Spleen (tissue), 11 donors: ENCODE data around the gene FSTL4. TPM values are rescaled to one million over a fixed set of nuclear protein-coding genes. Genes with fewer than 3 reads are reported as not detected.
A peak's percentile ranks its signal among the peaks of the same experiment; 100 is the strongest.

Source experiments
- DNase-seq: peaks from one replicate; pipeline ENCODE4 v3.0.0-alpha.2; 2020
- H3K27ac ChIP-seq, 8 donors: fragments of 200-600 bp; sonication (generic) in 7 of 8; 1 replicate in 4 of 8; 2 replicates in 4 of 8; pipeline versions ENCODE4 v1.5.0 to v1.8.0; 2016 to 2021; ENCODE audit warnings: inconsistent platforms in 4 of 8, mild to moderate bottlenecking in 4 of 8, moderate library complexity in 1 of 8
- H3K27me3 ChIP-seq, 7 donors: fragments of 200-600 bp; sonication (generic) in 6 of 7; replicated peaks in 1 of 7; 1 replicate in 4 of 7; 2 replicates in 3 of 7; pipeline versions ENCODE4 v1.5.0 to v1.8.0; 2016 to 2021; ENCODE audit warnings: inconsistent platforms in 3 of 7, mild to moderate bottlenecking in 1 of 7
- H3K36me3 ChIP-seq, 6 donors: fragments of 200-600 bp; sonication (generic) in 5 of 6; 1 replicate in 4 of 6; 2 replicates in 2 of 6; pipeline versions ENCODE4 v1.5.0 to v1.8.0; 2016 to 2021; ENCODE audit warnings: inconsistent platforms in 2 of 6
- H3K4me1 ChIP-seq, 6 donors: fragments of 200-600 bp; sonication (generic) in 5 of 6; 1 replicate in 3 of 6; 2 replicates in 3 of 6; pipeline versions ENCODE4 v1.5.0 to v1.8.0; 2016 to 2021; ENCODE audit warnings: inconsistent platforms in 3 of 6
- H3K4me3 ChIP-seq, 8 donors: fragments of 200-600 bp; sonication (generic) in 7 of 8; 1 replicate in 4 of 8; 2 replicates in 4 of 8; pipeline versions ENCODE4 v1.5.0 to v1.8.0; 2016 to 2021; ENCODE audit warnings: inconsistent platforms in 4 of 8, mild to moderate bottlenecking in 4 of 8, moderate library complexity in 2 of 8
- H3K9me3 ChIP-seq, 8 donors: fragments of 200-600 bp; sonication (generic) in 7 of 8; 1 replicate in 4 of 8; 2 replicates in 4 of 8; pipeline versions ENCODE4 v1.5.0 to v1.8.0; 2016 to 2021; ENCODE audit warnings: inconsistent platforms in 4 of 8
- CTCF ChIP-seq, 11 experiments: fragments of 200-600 bp in 7 of 11; fragments of 450-650 bp in 4 of 11; sonication (generic) in 4 of 11; IDR thresholded peaks in 8 of 11; conservative IDR thresholded peaks in 3 of 11; 1 replicate in 7 of 11; 2 replicates in 4 of 11; pipeline versions ENCODE4 v1.4.0 to v1.8.0; 2016 to 2021; ENCODE audit warnings: antibody characterized with exemption in 11 of 11, inconsistent platforms in 4 of 11, mild to moderate bottlenecking in 1 of 11
- POLR2A ChIP-seq, 3 donors: fragments of 450-650 bp; IDR thresholded peaks; one replicate each; pipeline ENCODE4 v1.5.1; 2017; ENCODE audit warnings: antibody characterized with exemption in 3 of 3, mild to moderate bottlenecking in 1 of 3
- POLR2AphosphoS5 ChIP-seq, 3 donors: sonication (generic); formaldehyde crosslinking; IDR thresholded peaks; one replicate each; pipeline ENCODE4 v1.5.1; 2017; ENCODE audit warnings: antibody characterized with exemption in 3 of 3
- WGBS, 5 donors: extraction: QIAGEN DNeasy Blood & Tissue Kit in 3 of 5; methylation state at CpG; one replicate each; pipeline versions ENCODE4 v1.1.5 to v1.1.7; 2013 to 2018; 5-methylcytosine and 5-hydroxymethylcytosine counted together
- intact Hi-C: fragments of 100-400 bp; cut with DNase I; formaldehyde crosslinking; loops from one replicate; pipeline ENCODE4 v1.15.0; 2023; ENCODE audit warnings: low total_unique reads
- polyA plus RNA-seq, 3 donors: library from polyadenylated mRNA; stranded (reverse); fragments of 200-250 nt; gene quantifications; one replicate each; pipeline ENCODE4 v1.2.1, GENCODE V29; 2013
- total RNA-seq, 7 donors: library from RNA; depleted of rRNA in 3 of 7; stranded (reverse); fragments of >200 nt in 3 of 7; fragmentation: NEBNext Ultra II Directional in 4 of 7; extraction: Animal tissue kit (Norgen Biotek cat#: 25700) in 4 of 7; gene quantifications; one replicate each; pipeline versions ENCODE4 v1.1.0 to v1.2.1, GENCODE V29; 2016 to 2021
- donor health status: healthy with polysubstance abuse.
- donor health status: DM: no; HTN: no; CAD: no; lungs with moderate emphysema.
- donor health status: DM: no; HTN: no; CAD: no.
- donor health status: Bipolar disorder and iron deficiency.
- donor health status: healthy.
- donor health status: DM: no; HTN: no; CAD: no.
- donor health status: DM: yes; HTN: yes; CAD: no.

The FSTL4 gene
- total and polyA plus RNA-seq, 10 donors, result under 0.01 to 1.0 (median 0.37) TPM; not detected in 4

DNA sequence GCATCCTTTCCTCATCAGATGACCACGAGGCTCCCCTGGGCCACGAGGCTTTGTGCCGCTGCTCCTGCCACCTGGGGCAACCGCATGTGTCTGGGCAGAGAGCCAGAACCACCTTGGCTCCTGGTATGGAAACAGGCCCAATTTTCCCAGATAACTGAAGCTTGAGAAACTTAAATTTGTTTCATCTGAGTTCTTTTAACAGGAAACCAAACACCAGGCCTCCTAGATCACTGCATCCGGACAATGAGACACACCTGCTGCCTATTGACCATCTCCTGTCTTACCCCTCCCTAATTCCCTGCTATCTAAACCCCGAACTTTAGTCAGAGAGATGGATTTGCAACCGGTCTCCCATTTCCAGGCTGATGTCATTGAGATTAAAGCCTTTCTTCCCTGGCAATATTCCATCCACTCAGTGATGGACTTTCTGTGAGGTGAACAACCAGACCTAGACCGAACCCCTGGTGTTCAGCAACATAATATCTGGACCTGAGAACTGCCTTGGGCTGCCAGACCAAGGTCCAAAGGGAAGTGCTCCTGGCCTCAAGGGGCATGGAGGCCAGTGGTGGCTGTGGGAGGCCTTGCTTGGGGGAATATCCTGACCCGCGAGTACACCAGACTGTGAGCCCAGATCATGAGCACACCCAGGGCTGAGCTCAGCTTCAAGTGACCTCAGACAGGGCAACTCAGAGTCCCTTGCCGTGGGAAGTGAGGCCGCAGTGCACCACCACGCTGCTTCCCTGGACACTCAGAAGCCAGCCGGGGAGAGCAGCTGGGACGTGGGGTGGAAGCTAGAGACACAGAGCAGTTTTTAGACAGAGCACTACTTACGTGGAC, 360.8 kb downstream of the FSTL4 start:
- Histone ChIP-seq H3K27ac (no peak overlapping the region), H3K27me3 (no peaks in the 10 kb centered on the region), H3K4me1 (no peaks in the 10 kb centered on the region), H3K9me3 (no peaks in the 10 kb centered on the region), H3K36me3 (no peaks in the 10 kb centered on the region), H3K4me3 (no peak overlapping the region)
- intact Hi-C loops, result no loop called here
- no peak for TF ChIP-seq POLR2AphosphoS5 (IDR thresholded peaks at IDR 0.05)
- no peak for TF ChIP-seq POLR2A (IDR thresholded peaks at IDR 0.05)
- no peak for TF ChIP-seq CTCF (IDR thresholded peaks at IDR 0.05 in 8 of 11, conservative IDR thresholded peaks at IDR 0.05 in 3 of 11)
- DNase-seq, result peak; percentile 62
- 75 to 81% (median 77%) methylated on average over 16 of the region's 16 CpGs for WGBS, 5 donors

- TF ChIP-seq POLR2A (IDR thresholded peaks at IDR 0.05), result no peak
- TF ChIP-seq CTCF (IDR thresholded peaks at IDR 0.05 in 8 of 11, conservative IDR thresholded peaks at IDR 0.05 in 3 of 11), result no peak
- TF ChIP-seq POLR2AphosphoS5 (IDR thresholded peaks at IDR 0.05), result no peak
- Histone ChIP-seq H3K4me1 (no peaks in the 10 kb centered on the region), H3K27ac (no peak overlapping the region), H3K36me3 (no peaks in the 10 kb centered on the region), H3K9me3 (no peaks in the 10 kb centered on the region), H3K27me3 (no peaks in the 10 kb centered on the region), H3K4me3 (no peak overlapping the region)
- DNase-seq, result peak; percentile 67
- WGBS, 5 donors, result 69 to 81% (median 77%) methylated on average over 10 of the region's 10 CpGs
- intact Hi-C loops, result no loop called here
Measured at GRCh38 chr5:133250527-133250926, 361.8 kb downstream of the FSTL4 start.

DNA sequence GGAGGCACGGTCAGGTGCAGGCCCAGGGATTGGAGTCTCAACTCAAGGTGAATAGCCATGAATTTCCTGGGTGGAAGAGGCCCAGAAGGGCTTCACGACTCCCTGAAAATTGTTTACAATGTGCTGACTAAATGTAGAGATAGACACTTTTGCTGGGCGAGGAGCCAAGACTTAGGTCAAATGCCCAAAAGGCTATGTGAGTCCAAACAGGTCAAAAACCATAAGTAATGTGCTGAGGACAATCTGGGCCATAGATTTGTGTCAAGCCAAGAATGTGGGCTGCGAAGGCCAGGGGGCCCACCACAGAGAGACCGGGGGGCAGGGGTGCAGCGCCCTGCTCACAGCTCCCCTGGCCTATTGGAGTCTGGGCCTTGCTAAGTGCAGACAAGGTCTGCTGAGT, 362.7 kb downstream of the FSTL4 start:
- DNase-seq, result peak; percentile 21
- no peaks in the 10 kb centered on the region for H3K36me3 ChIP-seq
- no peaks in the 10 kb centered on the region for H3K27me3 ChIP-seq
- intact Hi-C loops, result no loop called here
- H3K27ac ChIP-seq, result no peak overlapping the region
- H3K4me3 ChIP-seq, result no peak overlapping the region
- no peaks in the 10 kb centered on the region for H3K4me1 ChIP-seq
- H3K9me3 ChIP-seq, result no peaks in the 10 kb centered on the region
- WGBS, 5 donors, result 81 to 90% (median 84%) methylated on average over 5 to 6 of the region's 6 CpGs
- TF ChIP-seq POLR2A (IDR thresholded peaks at IDR 0.05) (no peak), POLR2AphosphoS5 (IDR thresholded peaks at IDR 0.05) (no peak), CTCF (IDR thresholded peaks at IDR 0.05 in 8 of 11, conservative IDR thresholded peaks at IDR 0.05 in 3 of 11) (no peak)

GRCh38 chr5:133247881-133248624, 364.3 kb downstream of the FSTL4 start:
- H3K9me3 ChIP-seq, result no peaks in the 10 kb centered on the region
- 74 to 93% (median 81%) methylated on average over 5 of the region's 5 CpGs for WGBS, 5 donors
- H3K27me3 ChIP-seq, result no peaks in the 10 kb centered on the region
- intact Hi-C loops, result no loop called here
- no peaks in the 10 kb centered on the region for H3K36me3 ChIP-seq
- TF ChIP-seq POLR2AphosphoS5 (IDR thresholded peaks at IDR 0.05), result no peak
- TF ChIP-seq CTCF (IDR thresholded peaks at IDR 0.05 in 8 of 11, conservative IDR thresholded peaks at IDR 0.05 in 3 of 11), result peak in 7 of 11 experiments; percentile 24 to 60 (median 47)
- DNase-seq, result peak; percentile 73
- no peaks in the 10 kb centered on the region for H3K4me1 ChIP-seq
- no peak overlapping the region for H3K4me3 ChIP-seq
- no peak overlapping the region for H3K27ac ChIP-seq
